NB4 (cell line): Measurements from ENCODE around the gene RBMS3.

Experiments used
- CTCF ChIP-seq: IDR thresholded peaks from one replicate; pipeline ENCODE4 v1.5.1; 2012; ENCODE audit warnings: low read depth, low read length
- MAX ChIP-seq: IDR thresholded peaks from 2 replicates; pipeline ENCODE4 v1.6.1; 2011; ENCODE audit warnings: low read depth, low read length
- POLR2A ChIP-seq: IDR thresholded peaks from 2 replicates; pipeline ENCODE4 v1.6.1; 2011; ENCODE audit warnings: mild to moderate bottlenecking; ENCODE audit not compliant: insufficient read length; ENCODE audit errors: extremely low read depth

- TF ChIP-seq CTCF: no peak
- no peak for TF ChIP-seq POLR2A
- no peak for TF ChIP-seq MAX
These were observed 274.7 kb downstream of the RBMS3 start for GRCh38 chr3:29555590-29555989.
